HepG2 (cell line): ENCODE results near the gene SEC14L1. TPM values are rescaled to one million over a fixed set of nuclear protein-coding genes. Genes with fewer than 3 reads are reported as not detected.

Experiments used
- EEA1 ChIP-seq: sonication (generic); formaldehyde crosslinking; IDR thresholded peaks from 2 replicates; pipeline ENCODE4 v1.5.1; 2020; ENCODE audit warnings: mild to moderate bottlenecking, missing genetic modification reagents, borderline replicate concordance
- GABPB1 ChIP-seq: IDR thresholded peaks from 2 replicates; pipeline ENCODE4 v1.6.1; 2016; ENCODE audit warnings: mild to moderate bottlenecking, missing genetic modification reagents, moderate library complexity, missing compliant biosample characterization
- PAWR ChIP-seq: sonication (generic); formaldehyde crosslinking; IDR thresholded peaks from 2 replicates; pipeline ENCODE4 v1.4.0; 2020; ENCODE audit warnings: missing genetic modification reagents, mild to moderate bottlenecking, borderline replicate concordance
- POLR2G ChIP-seq: fragments of 200-400 bp; formaldehyde crosslinking; IDR thresholded peaks from 2 replicates; pipeline ENCODE4 v1.6.1; 2018; ENCODE audit warnings: mild to moderate bottlenecking, low read depth, low read length, moderate library complexity
- TGIF2 ChIP-seq: IDR thresholded peaks from 2 replicates; pipeline ENCODE4 v1.6.1; 2016; ENCODE audit warnings: control low read depth, missing compliant biosample characterization
- ZNF768 ChIP-seq: sonication (generic); formaldehyde crosslinking; IDR thresholded peaks from 2 replicates; pipeline ENCODE4 v1.4.0; 2020; ENCODE audit warnings: missing genetic modification reagents
- polyA plus RNA-seq, 8 experiments: library from polyadenylated mRNA; depleted of rRNA in 3 of 8; stranded (reverse) in 7 of 8; unstranded in 1 of 8; fragments of >200 nt; fragmentation: Illumina TruSeq in 4 of 8; extraction: Trizol in 4 of 8; gene quantifications; 2 replicates each; pipeline versions ENCODE4 v1.2.1 to v1.2.3, GENCODE V29; 2011 to 2016; ENCODE audit warnings: low read depth in 4 of 8, missing spikeins in 1 of 8, mixed read lengths in 1 of 8; ENCODE audit not compliant: insufficient read depth in 1 of 8
- total RNA-seq, 5 experiments: library from RNA; depleted of rRNA; stranded (reverse); fragments of >200 nt; fragmentation: Illumina TruSeq; extraction: Trizol; gene quantifications; 2 replicates each; pipeline ENCODE4 v1.2.3, GENCODE V29; 2016; ENCODE audit warnings: low read depth in 1 of 5
- TF ChIP-seq, protein P1 (sequence below): sonication (generic); formaldehyde crosslinking; IDR thresholded peaks from 2 replicates; pipeline ENCODE4 v1.4.0; 2020; ENCODE audit warnings: missing genetic modification reagents, mild to moderate bottlenecking, borderline replicate concordance
- TF ChIP-seq, protein P2 (sequence below): sonication (generic); formaldehyde crosslinking; IDR thresholded peaks from 2 replicates; pipeline ENCODE4 v1.9.0; 2021; ENCODE audit warnings: missing genetic modification reagents, mild to moderate bottlenecking, borderline replicate concordance
- TF ChIP-seq, protein P3 (sequence below): sonication (generic); formaldehyde crosslinking; IDR thresholded peaks from 2 replicates; pipeline ENCODE4 v1.4.0; 2020; ENCODE audit warnings: missing genetic modification reagents, borderline replicate concordance
- TF ChIP-seq, protein P4 (sequence below): IDR thresholded peaks from 2 replicates; pipeline ENCODE4 v1.6.1; 2018; ENCODE audit warnings: missing genetic modification reagents
- TF ChIP-seq, protein P5 (sequence below): sonication (generic); formaldehyde crosslinking; IDR thresholded peaks from 2 replicates; pipeline ENCODE4 v1.5.1; 2020; ENCODE audit warnings: mild to moderate bottlenecking, missing genetic modification reagents, borderline replicate concordance
- TF ChIP-seq, protein P6 (sequence below), 2 experiments: sonication (generic) in 1 of 2; formaldehyde crosslinking in 1 of 2; IDR thresholded peaks; 2 replicates each; pipeline versions ENCODE4 v1.6.1 to v1.9.0; 2014 to 2022; ENCODE audit warnings: antibody characterized with exemption in 1 of 2, borderline replicate concordance in 1 of 2, inconsistent platforms in 1 of 2, low read depth in 1 of 2, missing genetic modification reagents in 1 of 2

SEC14L1 gene
- total and polyA plus RNA-seq, 2 of the 13 experiments (the other 11 are each of a cell fraction or from before 2014, with no cell fraction given), result 26.3 to 43.9 TPM

DNA sequence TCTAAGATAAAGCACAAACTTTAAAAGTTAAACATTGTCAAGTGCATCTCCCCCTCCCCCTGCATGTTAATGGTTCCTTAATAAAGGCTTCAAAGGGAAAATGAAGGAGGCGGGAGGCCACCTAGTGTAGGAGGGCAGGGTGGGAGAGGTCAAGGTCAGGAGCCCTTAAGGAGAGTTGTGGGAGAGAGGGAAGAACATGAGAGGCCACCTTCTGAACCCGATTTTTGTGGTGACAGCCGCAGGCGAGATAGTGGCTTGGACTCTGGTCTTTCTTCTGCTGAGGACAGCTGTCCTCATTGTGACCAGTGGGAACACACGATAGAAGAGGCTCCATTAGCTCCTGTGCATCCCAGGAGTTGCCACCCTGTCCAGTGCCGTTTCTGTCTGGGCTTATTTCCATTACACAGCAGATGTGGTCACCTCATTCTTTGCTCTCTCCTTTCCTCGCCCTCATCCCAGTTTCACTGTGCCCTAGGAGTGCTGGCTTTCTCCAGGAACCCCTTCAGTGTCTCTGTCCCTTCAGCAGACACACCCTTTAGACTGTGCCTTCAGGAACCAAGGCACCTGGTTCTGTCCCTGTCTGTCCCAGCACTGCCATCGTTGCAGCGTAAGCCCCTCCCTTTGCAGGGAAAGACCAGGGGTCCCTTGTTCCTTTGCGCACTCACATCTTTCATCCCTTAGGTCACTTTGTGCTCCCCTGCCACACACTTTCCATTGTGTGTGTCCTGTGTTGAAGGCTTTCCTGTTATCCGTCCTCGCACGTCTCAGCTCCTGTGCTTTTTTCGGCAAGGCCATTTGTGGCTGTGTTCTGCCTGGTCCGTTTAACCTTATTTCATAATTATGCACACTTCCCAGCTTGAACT, 7.5 kb downstream of the SEC14L1 start (continued):
- TF ChIP-seq, protein P1, sequence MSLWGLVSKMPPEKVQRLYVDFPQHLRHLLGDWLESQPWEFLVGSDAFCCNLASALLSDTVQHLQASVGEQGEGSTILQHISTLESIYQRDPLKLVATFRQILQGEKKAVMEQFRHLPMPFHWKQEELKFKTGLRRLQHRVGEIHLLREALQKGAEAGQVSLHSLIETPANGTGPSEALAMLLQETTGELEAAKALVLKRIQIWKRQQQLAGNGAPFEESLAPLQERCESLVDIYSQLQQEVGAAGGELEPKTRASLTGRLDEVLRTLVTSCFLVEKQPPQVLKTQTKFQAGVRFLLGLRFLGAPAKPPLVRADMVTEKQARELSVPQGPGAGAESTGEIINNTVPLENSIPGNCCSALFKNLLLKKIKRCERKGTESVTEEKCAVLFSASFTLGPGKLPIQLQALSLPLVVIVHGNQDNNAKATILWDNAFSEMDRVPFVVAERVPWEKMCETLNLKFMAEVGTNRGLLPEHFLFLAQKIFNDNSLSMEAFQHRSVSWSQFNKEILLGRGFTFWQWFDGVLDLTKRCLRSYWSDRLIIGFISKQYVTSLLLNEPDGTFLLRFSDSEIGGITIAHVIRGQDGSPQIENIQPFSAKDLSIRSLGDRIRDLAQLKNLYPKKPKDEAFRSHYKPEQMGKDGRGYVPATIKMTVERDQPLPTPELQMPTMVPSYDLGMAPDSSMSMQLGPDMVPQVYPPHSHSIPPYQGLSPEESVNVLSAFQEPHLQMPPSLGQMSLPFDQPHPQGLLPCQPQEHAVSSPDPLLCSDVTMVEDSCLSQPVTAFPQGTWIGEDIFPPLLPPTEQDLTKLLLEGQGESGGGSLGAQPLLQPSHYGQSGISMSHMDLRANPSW (CRISPR knock-in tag), result no peak
- TF ChIP-seq POLR2G, result no peak
- TF ChIP-seq, protein P2, sequence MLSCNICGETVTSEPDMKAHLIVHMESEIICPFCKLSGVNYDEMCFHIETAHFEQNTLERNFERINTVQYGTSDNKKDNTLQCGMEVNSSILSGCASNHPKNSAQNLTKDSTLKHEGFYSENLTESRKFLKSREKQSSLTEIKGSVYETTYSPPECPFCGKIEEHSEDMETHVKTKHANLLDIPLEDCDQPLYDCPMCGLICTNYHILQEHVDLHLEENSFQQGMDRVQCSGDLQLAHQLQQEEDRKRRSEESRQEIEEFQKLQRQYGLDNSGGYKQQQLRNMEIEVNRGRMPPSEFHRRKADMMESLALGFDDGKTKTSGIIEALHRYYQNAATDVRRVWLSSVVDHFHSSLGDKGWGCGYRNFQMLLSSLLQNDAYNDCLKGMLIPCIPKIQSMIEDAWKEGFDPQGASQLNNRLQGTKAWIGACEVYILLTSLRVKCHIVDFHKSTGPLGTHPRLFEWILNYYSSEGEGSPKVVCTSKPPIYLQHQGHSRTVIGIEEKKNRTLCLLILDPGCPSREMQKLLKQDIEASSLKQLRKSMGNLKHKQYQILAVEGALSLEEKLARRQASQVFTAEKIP (CRISPR knock-in tag), result no peak
- TF ChIP-seq, protein P3, sequence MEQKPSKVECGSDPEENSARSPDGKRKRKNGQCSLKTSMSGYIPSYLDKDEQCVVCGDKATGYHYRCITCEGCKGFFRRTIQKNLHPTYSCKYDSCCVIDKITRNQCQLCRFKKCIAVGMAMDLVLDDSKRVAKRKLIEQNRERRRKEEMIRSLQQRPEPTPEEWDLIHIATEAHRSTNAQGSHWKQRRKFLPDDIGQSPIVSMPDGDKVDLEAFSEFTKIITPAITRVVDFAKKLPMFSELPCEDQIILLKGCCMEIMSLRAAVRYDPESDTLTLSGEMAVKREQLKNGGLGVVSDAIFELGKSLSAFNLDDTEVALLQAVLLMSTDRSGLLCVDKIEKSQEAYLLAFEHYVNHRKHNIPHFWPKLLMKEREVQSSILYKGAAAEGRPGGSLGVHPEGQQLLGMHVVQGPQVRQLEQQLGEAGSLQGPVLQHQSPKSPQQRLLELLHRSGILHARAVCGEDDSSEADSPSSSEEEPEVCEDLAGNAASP (CRISPR knock-in tag), result peak; percentile 40; the same call in 1 of the 2 replicates
- TF ChIP-seq, protein P4, sequence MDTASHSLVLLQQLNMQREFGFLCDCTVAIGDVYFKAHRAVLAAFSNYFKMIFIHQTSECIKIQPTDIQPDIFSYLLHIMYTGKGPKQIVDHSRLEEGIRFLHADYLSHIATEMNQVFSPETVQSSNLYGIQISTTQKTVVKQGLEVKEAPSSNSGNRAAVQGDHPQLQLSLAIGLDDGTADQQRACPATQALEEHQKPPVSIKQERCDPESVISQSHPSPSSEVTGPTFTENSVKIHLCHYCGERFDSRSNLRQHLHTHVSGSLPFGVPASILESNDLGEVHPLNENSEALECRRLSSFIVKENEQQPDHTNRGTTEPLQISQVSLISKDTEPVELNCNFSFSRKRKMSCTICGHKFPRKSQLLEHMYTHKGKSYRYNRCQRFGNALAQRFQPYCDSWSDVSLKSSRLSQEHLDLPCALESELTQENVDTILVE, result no peak
- TF ChIP-seq ZNF768 (CRISPR knock-in tag), result no peak
- TF ChIP-seq EEA1 (CRISPR knock-in tag), result no peak
- TF ChIP-seq, protein P5, sequence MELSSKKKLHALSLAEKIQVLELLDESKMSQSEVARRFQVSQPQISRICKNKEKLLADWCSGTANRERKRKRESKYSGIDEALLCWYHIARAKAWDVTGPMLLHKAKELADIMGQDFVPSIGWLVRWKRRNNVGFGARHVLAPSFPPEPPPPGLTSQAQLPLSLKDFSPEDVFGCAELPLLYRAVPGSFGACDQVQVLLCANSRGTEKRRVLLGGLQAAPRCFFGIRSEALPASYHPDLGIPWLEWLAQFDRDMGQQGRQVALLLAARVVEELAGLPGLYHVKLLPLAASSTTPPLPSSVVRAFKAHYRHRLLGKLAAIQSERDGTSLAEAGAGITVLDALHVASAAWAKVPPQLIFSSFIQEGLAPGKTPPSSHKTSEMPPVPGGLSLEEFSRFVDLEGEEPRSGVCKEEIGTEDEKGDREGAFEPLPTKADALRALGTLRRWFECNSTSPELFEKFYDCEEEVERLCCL (CRISPR knock-in tag), result no peak
- TF ChIP-seq PAWR (CRISPR knock-in tag), result no peak
- TF ChIP-seq GABPB1 (CRISPR knock-in tag), result no peak
- TF ChIP-seq TGIF2 (CRISPR knock-in tag), result peak; percentile 74; the same call in 1 of the 2 replicates
- TF ChIP-seq, protein P6, sequence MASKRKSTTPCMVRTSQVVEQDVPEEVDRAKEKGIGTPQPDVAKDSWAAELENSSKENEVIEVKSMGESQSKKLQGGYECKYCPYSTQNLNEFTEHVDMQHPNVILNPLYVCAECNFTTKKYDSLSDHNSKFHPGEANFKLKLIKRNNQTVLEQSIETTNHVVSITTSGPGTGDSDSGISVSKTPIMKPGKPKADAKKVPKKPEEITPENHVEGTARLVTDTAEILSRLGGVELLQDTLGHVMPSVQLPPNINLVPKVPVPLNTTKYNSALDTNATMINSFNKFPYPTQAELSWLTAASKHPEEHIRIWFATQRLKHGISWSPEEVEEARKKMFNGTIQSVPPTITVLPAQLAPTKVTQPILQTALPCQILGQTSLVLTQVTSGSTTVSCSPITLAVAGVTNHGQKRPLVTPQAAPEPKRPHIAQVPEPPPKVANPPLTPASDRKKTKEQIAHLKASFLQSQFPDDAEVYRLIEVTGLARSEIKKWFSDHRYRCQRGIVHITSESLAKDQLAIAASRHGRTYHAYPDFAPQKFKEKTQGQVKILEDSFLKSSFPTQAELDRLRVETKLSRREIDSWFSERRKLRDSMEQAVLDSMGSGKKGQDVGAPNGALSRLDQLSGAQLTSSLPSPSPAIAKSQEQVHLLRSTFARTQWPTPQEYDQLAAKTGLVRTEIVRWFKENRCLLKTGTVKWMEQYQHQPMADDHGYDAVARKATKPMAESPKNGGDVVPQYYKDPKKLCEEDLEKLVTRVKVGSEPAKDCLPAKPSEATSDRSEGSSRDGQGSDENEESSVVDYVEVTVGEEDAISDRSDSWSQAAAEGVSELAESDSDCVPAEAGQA (IDR thresholded peaks at IDR 0.05; ENCODE audit: low read depth), result no peak
- TF ChIP-seq, protein P6 (CRISPR knock-in tag; IDR thresholded peaks at IDR 0.05; ENCODE audit: borderline replicate concordance), result no peak
